Measurements from ENCODE around the gene OSTF1. TPM values are rescaled to one million over a fixed set of nuclear protein-coding genes. Genes with fewer than 3 reads are reported as not detected.

The OSTF1 gene
- total and polyA plus RNA-seq, 2 experiments from 2014 or later = 34.9 to 70.9 TPM

DNA sequence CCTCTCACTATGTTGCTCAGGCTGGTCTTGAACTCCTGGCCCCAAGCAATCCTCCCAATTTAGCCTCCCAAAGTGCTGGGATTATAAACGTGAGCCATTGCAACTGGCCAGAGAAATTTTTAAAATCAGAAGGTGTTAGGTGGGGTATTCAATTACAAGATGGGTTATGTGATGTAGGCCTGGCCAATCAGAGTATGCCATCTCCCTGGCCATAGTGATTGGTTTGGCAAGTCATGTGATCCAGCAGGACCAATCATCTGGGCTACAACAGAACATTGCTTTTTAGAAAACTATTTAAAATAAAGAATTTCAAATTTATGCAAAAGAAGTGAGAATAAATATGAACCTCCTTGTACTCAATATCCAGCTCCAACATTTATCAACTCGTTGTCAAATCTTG, 22.8 kb upstream of the OSTF1 start:
- no peak overlapping the region for H3K9ac ChIP-seq
- in situ Hi-C loops (cut with MboI) = no loop called here

DNA sequence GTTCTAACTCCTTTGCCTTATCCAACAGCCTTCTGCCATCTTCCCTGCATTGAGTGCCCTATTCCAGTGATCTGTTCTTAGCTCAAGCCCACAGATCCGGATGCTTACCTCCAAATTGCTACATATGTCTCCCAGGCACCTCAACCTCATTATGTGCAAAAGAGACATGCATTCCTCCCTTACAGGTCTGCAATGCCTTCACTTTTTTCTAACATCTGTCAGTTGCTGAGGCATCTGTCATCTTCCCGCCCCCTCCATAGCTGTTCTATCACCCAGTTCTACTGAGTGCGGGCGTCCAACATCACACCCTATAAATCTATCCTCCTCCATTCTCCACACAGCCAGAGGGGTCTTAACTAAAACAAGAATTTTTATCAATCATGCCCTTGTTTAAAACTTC, 20.4 kb upstream of the OSTF1 start:
- H3K27ac ChIP-seq = no peak overlapping the region
- TF ChIP-seq EZH2phosphoT487 (IDR thresholded peaks at IDR 0.05; ENCODE audit: insufficient read depth, low read depth) (no peak), EZH2 (IDR thresholded peaks at IDR 0.05; ENCODE audit: insufficient read depth, poor library complexity, severe bottlenecking) (no peak)
- DNase-seq = no peak
- no peaks in the 10 kb centered on the region for H3K9me2 ChIP-seq (ENCODE audit: insufficient read depth)
- H3K4me3 ChIP-seq = no peak overlapping the region
- no peaks in the 10 kb centered on the region for H3K9me3 ChIP-seq (ENCODE audit: low read depth)
- H3K27me3 ChIP-seq (replicated peaks; ENCODE audit: insufficient read depth) = no peaks in the 10 kb centered on the region
- H3F3A ChIP-seq (ENCODE audit: insufficient read depth) = peaks cover 22% of the 10 kb centered on the region
- H3K36me3 ChIP-seq (ENCODE audit: low read depth) = no peaks in the 10 kb centered on the region
- no peak overlapping the region for H2AFZ ChIP-seq
- H4K20me1 ChIP-seq (ENCODE audit: insufficient read depth) = no peaks in the 10 kb centered on the region
- WGBS, 2 experiments (ENCODE audit: low coverage in 1 of 2, low lambda C conversion rate in 2 of 2, missing lambda C conversion rate in 2 of 2) = 87% methylated on average over 4 of the region's 4 CpGs
- in situ Hi-C loops (cut with MboI) = no loop called here
- H3K4me1 ChIP-seq (ENCODE audit: insufficient read depth) = peaks cover 18% of the 10 kb centered on the region
- no peaks in the 10 kb centered on the region for H3K79me2 ChIP-seq (ENCODE audit: insufficient read depth)
- H3K9ac ChIP-seq = no peak overlapping the region
- H3K4me2 ChIP-seq (ENCODE audit: unreplicated experiment) = no peak overlapping the region

More for the DNA sequence above, 22.8 kb upstream of the OSTF1 start:
- no peaks in the 10 kb centered on the region for H3K27me3 ChIP-seq (replicated peaks; ENCODE audit: insufficient read depth)
- H3K9me3 ChIP-seq (ENCODE audit: low read depth) = no peaks in the 10 kb centered on the region
- H3K9me2 ChIP-seq (ENCODE audit: insufficient read depth) = no peaks in the 10 kb centered on the region
- no peak overlapping the region for H2AFZ ChIP-seq
- H3K4me3 ChIP-seq = no peak overlapping the region
- no peaks in the 10 kb centered on the region for H3K36me3 ChIP-seq (ENCODE audit: low read depth)
- peaks cover 18% of the 10 kb centered on the region for H3K4me1 ChIP-seq (ENCODE audit: insufficient read depth)
- H3K4me2 ChIP-seq (ENCODE audit: unreplicated experiment) = no peak overlapping the region
- H3K27ac ChIP-seq = no peak overlapping the region
- 93 to 96% methylated on average over 2 of the region's 2 CpGs for WGBS, 2 experiments (ENCODE audit: low coverage in 1 of 2, low lambda C conversion rate in 2 of 2, missing lambda C conversion rate in 2 of 2)
- TF ChIP-seq EZH2phosphoT487 (IDR thresholded peaks at IDR 0.05; ENCODE audit: insufficient read depth, low read depth) (no peak), EZH2 (IDR thresholded peaks at IDR 0.05; ENCODE audit: insufficient read depth, poor library complexity, severe bottlenecking) (no peak)
- H3F3A ChIP-seq (ENCODE audit: insufficient read depth) = peaks cover 22% of the 10 kb centered on the region
- H4K20me1 ChIP-seq (ENCODE audit: insufficient read depth) = no peaks in the 10 kb centered on the region
- H3K79me2 ChIP-seq (ENCODE audit: insufficient read depth) = no peaks in the 10 kb centered on the region
- peak; percentile 13 for DNase-seq

- H2AFZ ChIP-seq = no peak overlapping the region
- TF ChIP-seq EZH2 (IDR thresholded peaks at IDR 0.05; ENCODE audit: insufficient read depth, poor library complexity, severe bottlenecking) = no peak
- TF ChIP-seq EZH2phosphoT487 (IDR thresholded peaks at IDR 0.05; ENCODE audit: insufficient read depth, low read depth) = no peak
- no peaks in the 10 kb centered on the region for H3K9me3 ChIP-seq (ENCODE audit: low read depth)
- H3K9me2 ChIP-seq (ENCODE audit: insufficient read depth) = no peaks in the 10 kb centered on the region
- in situ Hi-C loops (cut with MboI) = no loop called here
- peaks cover 14% of the 10 kb centered on the region for H3F3A ChIP-seq (ENCODE audit: insufficient read depth)
- H3K27ac ChIP-seq = no peak overlapping the region
- no peak overlapping the region for H3K4me3 ChIP-seq
- H3K4me1 ChIP-seq (ENCODE audit: insufficient read depth) = peaks cover 8% of the 10 kb centered on the region
- H3K36me3 ChIP-seq (ENCODE audit: low read depth) = no peaks in the 10 kb centered on the region
- DNase-seq = no peak
- WGBS, 2 experiments (ENCODE audit: low coverage in 1 of 2, low lambda C conversion rate in 2 of 2, missing lambda C conversion rate in 2 of 2) = 80 to 83% methylated on average over 2 of the region's 2 CpGs
- no peak overlapping the region for H3K9ac ChIP-seq
- no peaks in the 10 kb centered on the region for H3K27me3 ChIP-seq (replicated peaks; ENCODE audit: insufficient read depth)
- no peaks in the 10 kb centered on the region for H4K20me1 ChIP-seq (ENCODE audit: insufficient read depth)
- no peaks in the 10 kb centered on the region for H3K79me2 ChIP-seq (ENCODE audit: insufficient read depth)
- H3K4me2 ChIP-seq (ENCODE audit: unreplicated experiment) = no peak overlapping the region
These were observed 19.1 kb upstream of the OSTF1 start for GRCh38 chr9:75069171-75069570.

GRCh38 chr9:75071530-75072122, 16.7 kb upstream of the OSTF1 start:
- in situ Hi-C loops (cut with MboI) = no loop called here
- WGBS, 2 experiments (ENCODE audit: low coverage in 1 of 2, low lambda C conversion rate in 2 of 2, missing lambda C conversion rate in 2 of 2) = 78 to 83% methylated on average over 5 of the region's 5 CpGs
- no peak overlapping the region for H3K4me2 ChIP-seq (ENCODE audit: unreplicated experiment)
- no peak overlapping the region for H3K27ac ChIP-seq
- TF ChIP-seq EZH2 (IDR thresholded peaks at IDR 0.05; ENCODE audit: insufficient read depth, poor library complexity, severe bottlenecking) (no peak), EZH2phosphoT487 (IDR thresholded peaks at IDR 0.05; ENCODE audit: insufficient read depth, low read depth) (no peak)
- no peaks in the 10 kb centered on the region for H3K4me1 ChIP-seq (ENCODE audit: insufficient read depth)
- H3K4me3 ChIP-seq = no peak overlapping the region
- no peak overlapping the region for H2AFZ ChIP-seq
- no peaks in the 10 kb centered on the region for H3K9me3 ChIP-seq (ENCODE audit: low read depth)
- no peaks in the 10 kb centered on the region for H3F3A ChIP-seq (ENCODE audit: insufficient read depth)
- no peaks in the 10 kb centered on the region for H4K20me1 ChIP-seq (ENCODE audit: insufficient read depth)
- H3K36me3 ChIP-seq (ENCODE audit: low read depth) = no peaks in the 10 kb centered on the region
- no peaks in the 10 kb centered on the region for H3K9me2 ChIP-seq (ENCODE audit: insufficient read depth)
- no peak overlapping the region for H3K9ac ChIP-seq
- DNase-seq = no peak
- H3K27me3 ChIP-seq (replicated peaks; ENCODE audit: insufficient read depth) = no peaks in the 10 kb centered on the region
- H3K79me2 ChIP-seq (ENCODE audit: insufficient read depth) = no peaks in the 10 kb centered on the region

All from GM23248 (cell line).